Measurements from ENCODE around the gene ZMYND15.

Gene ZMYND15

GRCh38 chr17:4742629-4743028 is 3.0 kb downstream of the ZMYND15 start:
- DNase-seq (ENCODE audit: low spot score) = no peak

- DNase-seq (ENCODE audit: low spot score) = no peak
Observed at GRCh38 chr17:4743216-4743615, 3.6 kb downstream of the ZMYND15 start.

GRCh38 chr17:4743898-4744297 is 4.3 kb downstream of the ZMYND15 start:
- DNase-seq (ENCODE audit: low spot score) = no peak

- DNase-seq (ENCODE audit: low spot score) = no peak
Observed at GRCh38 chr17:4744999-4745969, 5.7 kb downstream of the ZMYND15 start.

GRCh38 chr17:4747847-4748246 is 8.2 kb downstream of the ZMYND15 start:
- DNase-seq (ENCODE audit: low spot score) = peak; percentile 39

- no peak for DNase-seq (ENCODE audit: low spot score)
Observed at GRCh38 chr17:4748686-4749085, 9.1 kb downstream of the ZMYND15 start.

- DNase-seq (ENCODE audit: low spot score) = no peak
Observed at GRCh38 chr17:4750606-4751005, 11.0 kb downstream of the ZMYND15 start.

- no peak for DNase-seq (ENCODE audit: low spot score)
Observed at GRCh38 chr17:4751932-4752331, 12.3 kb downstream of the ZMYND15 start.

GRCh38 chr17:4753392-4753791 is 13.8 kb downstream of the ZMYND15 start:
- no peak for DNase-seq (ENCODE audit: low spot score)

- DNase-seq (ENCODE audit: low spot score) = no peak
Observed at GRCh38 chr17:4759776-4760236, 20.2 kb downstream of the ZMYND15 start.

GRCh38 chr17:4764595-4764994 is 25.0 kb downstream of the ZMYND15 start:
- peak; percentile 23 for DNase-seq (ENCODE audit: low spot score)

GRCh38 chr17:4766201-4766600 is 26.6 kb downstream of the ZMYND15 start:
- DNase-seq (ENCODE audit: low spot score) = no peak

GRCh38 chr17:4766723-4767122 is 27.1 kb downstream of the ZMYND15 start:
- DNase-seq (ENCODE audit: low spot score) = no peak

- no peak for DNase-seq (ENCODE audit: low spot score)
Observed at GRCh38 chr17:4768298-4768697, 28.7 kb downstream of the ZMYND15 start.

- DNase-seq (ENCODE audit: low spot score) = no peak
Observed at GRCh38 chr17:4769628-4770027, 30.0 kb downstream of the ZMYND15 start.

- no peak for DNase-seq (ENCODE audit: low spot score)
Observed at GRCh38 chr17:4771519-4772234, 32.0 kb downstream of the ZMYND15 start, which contains the start of gene TM4SF5. Gene TM4SF5 (plus strand): TSS chr17:4771886. CDS start chr17:4771923, 37 bp downstream.

GRCh38 chr17:4772235-4772613 is 32.6 kb downstream of the ZMYND15 start:
- no peak for DNase-seq (ENCODE audit: low spot score)

- no peak for DNase-seq (ENCODE audit: low spot score)
Observed at GRCh38 chr17:4777969-4778760, 38.5 kb downstream of the ZMYND15 start.

- no peak for DNase-seq (ENCODE audit: low spot score)
Observed at GRCh38 chr17:4780325-4780955, 40.8 kb downstream of the ZMYND15 start.

GRCh38 chr17:4782652-4783051 is 43.0 kb downstream of the ZMYND15 start:
- no peak for DNase-seq (ENCODE audit: low spot score)

- no peak for DNase-seq (ENCODE audit: low spot score)
Observed at GRCh38 chr17:4785311-4786105, 45.9 kb downstream of the ZMYND15 start.

Data from putamen (tissue), 1 donor.